GM20000 (cell line): ENCODE data around the gene EMC10.

ENCODE experiments used
- DNase-seq: peaks from one replicate; pipeline ENCODE4 v3.0.0; 2012; ENCODE audit warnings: low spot score
- TF ChIP-seq, protein P1 (sequence below): IDR thresholded peaks from 2 replicates; pipeline ENCODE4 v1.5.1; 2012; ENCODE audit warnings: mild to moderate bottlenecking, control low read depth; ENCODE audit errors: extremely low read depth, missing control alignments

Gene EMC10

DNA sequence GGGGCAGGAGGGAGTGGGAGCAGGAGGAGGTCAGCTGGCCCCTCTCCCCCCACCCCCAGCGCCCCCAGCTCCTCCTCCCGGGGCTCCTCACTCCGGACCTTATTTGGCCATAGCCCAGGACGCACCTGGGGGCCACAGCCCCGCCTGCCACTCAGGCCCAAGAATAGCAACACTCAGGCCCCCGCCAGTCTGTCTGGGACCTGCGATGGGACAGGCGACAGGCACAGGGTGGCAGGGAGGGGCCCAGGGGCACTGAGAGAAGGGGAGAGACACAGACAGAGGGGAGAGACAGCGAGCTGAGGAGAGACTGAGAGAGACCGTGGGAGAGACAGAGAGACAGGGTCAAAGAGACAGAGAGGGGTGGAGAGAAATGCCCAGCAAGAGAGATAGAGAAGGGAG lies 24.4 kb downstream of the EMC10 start:
- TF ChIP-seq, protein P1, sequence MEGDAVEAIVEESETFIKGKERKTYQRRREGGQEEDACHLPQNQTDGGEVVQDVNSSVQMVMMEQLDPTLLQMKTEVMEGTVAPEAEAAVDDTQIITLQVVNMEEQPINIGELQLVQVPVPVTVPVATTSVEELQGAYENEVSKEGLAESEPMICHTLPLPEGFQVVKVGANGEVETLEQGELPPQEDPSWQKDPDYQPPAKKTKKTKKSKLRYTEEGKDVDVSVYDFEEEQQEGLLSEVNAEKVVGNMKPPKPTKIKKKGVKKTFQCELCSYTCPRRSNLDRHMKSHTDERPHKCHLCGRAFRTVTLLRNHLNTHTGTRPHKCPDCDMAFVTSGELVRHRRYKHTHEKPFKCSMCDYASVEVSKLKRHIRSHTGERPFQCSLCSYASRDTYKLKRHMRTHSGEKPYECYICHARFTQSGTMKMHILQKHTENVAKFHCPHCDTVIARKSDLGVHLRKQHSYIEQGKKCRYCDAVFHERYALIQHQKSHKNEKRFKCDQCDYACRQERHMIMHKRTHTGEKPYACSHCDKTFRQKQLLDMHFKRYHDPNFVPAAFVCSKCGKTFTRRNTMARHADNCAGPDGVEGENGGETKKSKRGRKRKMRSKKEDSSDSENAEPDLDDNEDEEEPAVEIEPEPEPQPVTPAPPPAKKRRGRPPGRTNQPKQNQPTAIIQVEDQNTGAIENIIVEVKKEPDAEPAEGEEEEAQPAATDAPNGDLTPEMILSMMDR: no peak
- no peak for DNase-seq

DNA sequence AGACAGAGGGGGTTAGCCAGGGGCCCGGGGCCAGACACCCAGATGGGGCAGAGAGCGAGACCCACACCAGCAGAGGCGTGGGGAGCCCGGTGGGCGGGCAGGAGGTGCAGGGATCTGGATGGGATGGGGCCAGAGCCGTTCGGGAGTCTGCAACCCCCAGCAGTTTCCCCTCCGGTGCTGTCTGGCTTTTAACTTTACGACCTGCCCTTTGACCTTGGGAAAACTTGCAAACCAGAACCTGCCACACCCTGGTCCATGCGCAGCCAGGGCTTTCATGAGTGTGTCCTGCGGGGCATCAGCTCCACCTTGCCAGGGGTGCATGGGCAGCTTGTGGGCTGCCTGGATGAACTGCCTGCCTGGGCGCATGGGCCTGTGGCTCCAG lies 24.9 kb downstream of the EMC10 start:
- no peak for DNase-seq
- TF ChIP-seq, protein P1: no peak

DNA sequence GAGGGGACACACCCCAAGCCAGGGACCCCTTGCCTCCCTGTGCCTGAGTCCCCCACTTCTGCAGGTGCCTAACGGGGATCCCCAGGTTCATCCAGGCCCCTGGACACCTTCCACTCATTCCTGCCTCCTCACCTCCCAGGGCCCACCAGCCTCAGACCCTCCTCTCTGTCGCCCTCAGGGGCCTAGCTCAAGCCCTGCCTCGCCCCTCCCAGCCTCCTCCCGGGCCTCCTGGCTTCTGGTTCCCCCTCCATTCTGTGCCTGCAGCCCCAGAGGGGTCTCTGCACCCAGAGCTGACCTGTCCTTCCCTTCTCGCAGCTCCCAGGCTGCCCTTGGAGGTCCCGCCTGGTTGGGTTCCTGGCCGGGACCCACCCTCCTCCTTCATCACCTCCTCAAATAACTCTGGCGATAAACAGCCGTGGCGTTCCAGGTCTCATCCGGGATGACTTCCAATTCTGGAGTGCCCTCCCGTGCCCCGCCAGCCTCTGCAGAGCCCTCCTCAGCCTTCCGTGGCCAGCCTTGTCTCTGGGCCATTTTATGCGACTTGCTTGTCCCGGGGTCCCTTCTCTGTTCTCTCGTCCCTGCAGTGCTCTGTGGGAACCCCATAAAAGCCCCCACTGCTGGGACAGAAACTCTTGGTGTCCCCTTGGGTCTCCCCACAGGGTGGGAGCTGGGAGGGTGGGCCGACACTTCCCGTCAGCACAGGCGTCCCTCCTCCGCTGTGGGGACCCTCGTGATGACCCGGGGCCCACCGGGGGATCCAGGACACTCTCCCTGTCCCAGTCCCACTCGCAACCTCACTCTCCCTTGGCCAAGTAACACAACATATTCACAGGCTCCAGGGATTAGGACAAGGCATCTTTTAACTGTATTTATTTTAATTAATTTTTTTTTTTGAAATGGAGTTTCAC lies 25.5 kb downstream of the EMC10 start:
- no peak for DNase-seq
- TF ChIP-seq, protein P1: no peak

DNA sequence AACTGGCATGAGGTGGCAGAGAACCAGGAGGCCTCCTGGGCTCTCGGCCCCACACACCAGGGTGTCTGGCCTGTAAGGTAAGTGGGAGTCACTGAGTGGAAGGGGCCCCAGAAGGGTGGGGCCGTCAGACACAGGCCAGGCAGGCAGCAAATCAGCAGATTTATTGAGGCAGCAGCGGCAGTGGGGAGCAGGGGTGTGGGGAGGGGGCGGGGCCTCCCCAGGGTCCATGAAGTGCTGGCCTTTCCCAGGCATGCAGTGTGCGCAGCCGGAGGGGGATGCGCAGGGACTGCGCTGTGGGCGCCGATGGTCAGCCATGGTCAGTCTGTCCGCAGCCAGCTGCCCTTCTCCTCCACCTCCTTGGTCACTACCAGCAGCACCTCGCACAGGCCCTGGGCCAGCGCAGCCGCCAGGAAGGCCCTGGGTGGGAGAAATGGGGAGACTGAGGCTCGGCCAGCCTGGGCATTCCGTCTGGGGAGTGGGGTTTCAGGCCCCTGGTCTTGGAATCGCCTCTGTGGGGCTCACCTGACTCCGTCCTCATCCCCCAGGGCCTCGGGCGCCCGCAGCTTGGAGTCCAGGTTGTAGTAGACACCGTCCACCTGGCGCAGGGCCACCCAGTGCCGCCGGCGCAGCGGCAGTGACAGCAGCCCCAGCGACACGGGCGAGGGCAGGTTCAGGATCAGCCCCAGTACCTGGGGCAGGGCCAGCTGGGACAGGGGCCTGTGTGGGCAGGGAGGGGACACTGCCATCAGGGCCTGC lies 29.7 kb downstream of the EMC10 start:
- TF ChIP-seq, protein P1: no peak
- no peak for DNase-seq

DNA sequence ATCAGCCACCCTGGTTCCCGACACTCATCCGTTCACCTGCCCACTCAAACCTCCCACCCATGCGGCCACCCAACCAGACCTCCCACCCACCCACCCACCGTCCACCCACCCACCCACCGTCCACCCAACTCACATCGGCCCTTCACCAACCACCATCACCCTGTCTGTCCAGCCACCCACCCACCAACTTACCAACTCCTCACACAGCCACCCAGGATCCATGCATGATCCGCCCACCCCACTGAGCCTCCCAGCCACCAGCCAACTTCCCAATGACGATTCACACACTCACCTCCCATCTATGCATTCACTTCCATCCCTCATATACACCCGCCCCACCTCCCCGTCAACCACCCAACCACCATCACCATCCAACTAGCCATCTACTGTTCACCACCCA lies 30.4 kb downstream of the EMC10 start:
- DNase-seq: no peak
- TF ChIP-seq, protein P1: no peak

DNA sequence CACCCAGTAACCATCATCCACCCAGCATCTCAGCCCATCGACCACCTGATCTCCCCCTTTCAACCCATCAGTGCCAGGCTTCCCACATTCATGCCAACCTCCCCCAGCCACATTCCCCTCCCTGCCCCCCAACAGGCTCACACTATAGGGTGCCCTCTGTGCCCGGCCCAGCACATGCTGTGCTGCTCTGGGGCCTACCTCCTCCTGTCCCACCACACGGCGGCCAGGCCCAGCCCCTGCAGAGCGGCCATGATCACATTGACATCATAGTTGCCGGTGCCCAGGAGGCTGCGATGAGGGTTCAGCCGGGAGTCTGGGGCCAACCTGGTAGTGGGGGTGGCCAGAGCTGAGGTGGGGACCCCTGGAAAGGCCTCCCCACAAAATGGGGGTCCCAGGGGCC lies 31.1 kb downstream of the EMC10 start:
- TF ChIP-seq, protein P1: no peak
- DNase-seq: no peak

DNA sequence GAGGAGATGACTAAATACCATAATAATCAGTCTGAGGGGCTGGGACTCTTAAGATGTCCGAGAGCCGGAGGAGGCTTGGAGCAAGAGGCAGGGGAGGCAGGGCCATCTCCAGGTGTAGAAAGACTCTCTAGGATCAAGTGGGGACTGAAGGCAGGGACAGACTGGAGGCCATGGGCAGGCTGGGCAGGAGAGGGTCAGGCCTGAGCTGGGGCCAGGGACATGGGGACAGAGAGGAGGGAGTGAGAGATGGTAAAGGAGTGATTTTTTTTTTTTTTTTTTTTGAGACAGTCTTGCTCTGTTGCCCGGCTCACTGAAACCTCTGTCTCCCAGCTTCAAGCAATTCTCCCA lies 32.5 kb downstream of the EMC10 start:
- DNase-seq: no peak
- TF ChIP-seq, protein P1: no peak
